OCI-LY1 (cell line): ENCODE measurements around the gene RFX1.

Experiments
- CTCF ChIP-seq: fragments of 200-600 bp; sonication (generic), shearing (Covaris generic); IDR thresholded peaks from 2 replicates; pipeline ENCODE4 v1.5.1; 2017; ENCODE audit warnings: mild to moderate bottlenecking, antibody characterized with exemption, low read length, moderate library complexity, mixed read lengths
- EZH2 ChIP-seq: fragments of 200-600 bp; sonication (generic), shearing (Covaris generic); IDR thresholded peaks from 2 replicates; pipeline ENCODE4 v1.8.0; 2017; ENCODE audit warnings: borderline replicate concordance, mixed run types, mild to moderate bottlenecking, antibody characterized with exemption, low read length, moderate library complexity, mixed read lengths

GRCh38 chr19:14033946-14034345 lies 27.8 kb upstream of the RFX1 start:
- TF ChIP-seq CTCF (no peak), EZH2 (no peak)
